HG02571 (cell line): Measurements from ENCODE around the gene SLC25A44.
"Not testable (repeated sequence)": the region's sequence is repeated elsewhere in the genome, so short reads cannot be mapped to it uniquely, and the experiment has no call there.

Experiments used
- ATAC-seq: cut with Tn5 transposase; IDR thresholded peaks from one replicate; pipeline ENCODE4 v1.9.1; 2021; ENCODE audit warnings: mild to moderate bottlenecking, moderate library complexity; ENCODE audit not compliant: unreplicated experiment

Gene SLC25A44

GRCh38 chr1:156198831-156199349, 5.0 kb downstream of the SLC25A44 start:
- peak; percentile 48 for ATAC-seq

GRCh38 chr1:156200044-156200443, 6.1 kb downstream of the SLC25A44 start:
- ATAC-seq: no peak

GRCh38 chr1:156203331-156203730, 9.4 kb downstream of the SLC25A44 start:
- no peak for ATAC-seq

- no peak for ATAC-seq
These were observed 10.8 kb downstream of the SLC25A44 start for GRCh38 chr1:156204686-156205085.

DNA sequence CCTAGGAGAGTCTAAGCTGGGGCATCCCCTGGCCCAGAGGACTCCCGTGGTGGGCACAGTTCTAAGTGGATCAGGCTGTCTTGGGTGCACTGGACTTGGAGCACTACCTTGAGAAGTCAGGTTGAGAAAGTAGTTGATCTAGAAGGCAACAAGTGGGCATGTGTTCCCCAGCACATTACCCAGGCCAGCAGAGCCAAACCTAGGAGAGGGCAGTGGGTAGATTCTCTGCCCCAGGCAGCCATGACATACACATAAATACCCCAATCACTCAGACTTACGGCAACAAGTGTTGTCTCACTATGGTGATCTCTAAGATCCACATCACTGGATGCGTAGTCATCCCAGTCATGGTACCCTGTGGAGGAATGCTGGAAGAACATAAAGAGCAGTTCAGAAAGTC, 17.3 kb downstream of the SLC25A44 start:
- no peak for ATAC-seq

- ATAC-seq: no peak
These were observed 18.2 kb downstream of the SLC25A44 start for GRCh38 chr1:156212130-156212529.

DNA sequence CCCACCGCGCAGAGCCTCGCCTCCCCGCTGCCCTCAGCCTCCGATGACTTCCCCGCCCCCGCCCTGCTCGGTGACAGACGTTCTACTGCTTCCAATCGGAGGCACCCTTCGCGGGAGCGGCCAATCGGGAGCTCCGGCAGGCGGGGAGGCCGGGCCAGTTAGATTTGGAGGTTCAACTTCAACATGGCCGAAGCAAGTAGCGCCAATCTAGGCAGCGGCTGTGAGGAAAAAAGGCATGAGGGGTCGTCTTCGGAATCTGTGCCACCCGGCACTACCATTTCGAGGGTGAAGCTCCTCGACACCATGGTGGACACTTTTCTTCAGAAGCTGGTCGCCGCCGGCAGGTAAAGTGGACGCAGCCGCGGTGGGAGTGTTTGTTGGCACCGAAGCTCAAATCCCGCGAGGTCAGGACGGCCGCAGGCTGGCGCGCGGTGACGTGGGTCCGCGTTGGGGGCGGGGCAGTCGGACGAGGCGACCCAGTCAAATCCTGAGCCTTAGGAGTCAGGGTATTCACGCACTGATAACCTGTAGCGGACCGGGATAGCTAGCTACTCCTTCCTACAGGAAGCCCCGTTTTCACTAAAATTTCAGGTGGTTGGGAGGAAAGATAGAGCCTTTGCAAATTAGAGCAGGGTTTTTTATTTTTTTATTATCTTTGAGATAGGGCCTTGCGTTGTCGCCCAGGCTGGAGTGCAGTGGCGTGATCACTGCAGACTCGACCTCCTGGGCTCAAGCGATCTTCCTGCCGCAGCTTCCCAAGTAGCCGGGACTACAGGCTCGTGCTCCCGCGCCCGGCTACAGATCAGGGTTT, 19.1 kb downstream of the SLC25A44 start, which contains the start of gene PMF1:
Gene PMF1 (plus strand): TSS at position 175 of the 811 bp plus-strand sequence. CDS start 9 bp downstream, at position 184.
- peak; percentile 90 for ATAC-seq

DNA sequence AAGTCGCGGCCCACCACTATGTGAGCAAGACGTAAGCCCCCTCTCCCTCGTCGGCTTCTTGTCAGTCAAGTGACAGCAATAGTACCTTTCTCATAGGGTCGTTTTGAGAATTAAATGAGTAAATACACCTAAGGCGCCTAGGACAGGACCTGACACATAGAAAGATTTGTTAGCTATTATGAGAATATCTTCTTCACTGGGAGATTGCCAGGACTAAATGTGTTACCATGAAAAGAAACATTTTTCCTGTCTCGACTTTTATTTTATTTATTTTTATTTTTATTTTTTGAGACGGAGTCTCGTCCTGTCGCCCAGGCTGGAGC, 19.7 kb downstream of the SLC25A44 start:
- no peak for ATAC-seq

GRCh38 chr1:156214024-156214748, 20.3 kb downstream of the SLC25A44 start:
- no peak for ATAC-seq

DNA sequence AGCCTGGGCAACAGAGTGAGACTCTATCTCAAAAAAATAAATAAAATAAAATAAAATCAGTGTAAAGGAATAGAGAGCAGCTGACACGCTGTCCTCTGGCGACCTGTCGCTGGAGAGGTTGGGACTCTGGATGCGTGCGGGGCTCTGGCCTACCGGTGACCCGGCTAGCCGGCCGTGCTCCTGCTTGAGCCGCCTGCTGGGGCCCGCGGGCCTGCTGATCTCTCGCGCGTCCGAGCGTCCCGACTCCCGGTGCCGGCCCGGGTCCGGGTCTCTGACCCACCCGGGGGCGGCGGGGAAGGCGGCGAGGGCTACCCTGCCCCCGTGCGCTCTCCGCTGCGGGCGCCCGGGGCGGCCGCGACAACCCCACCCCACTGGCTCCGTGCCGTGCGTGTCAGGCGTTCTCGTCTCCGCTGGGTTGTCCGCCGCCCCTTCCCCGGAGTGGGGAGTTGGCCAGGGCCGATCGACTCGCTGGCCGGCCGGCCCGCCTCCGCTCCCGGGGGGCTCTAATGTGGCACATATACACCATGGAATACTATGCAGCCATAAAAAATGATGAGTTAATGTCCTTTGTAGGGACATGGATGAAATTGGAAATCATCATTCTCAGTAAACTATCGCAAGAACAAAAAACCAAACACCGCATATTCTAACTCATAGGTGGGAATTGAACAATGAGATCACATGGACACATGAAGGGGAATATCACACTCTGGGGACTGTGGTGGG, 22.6 kb downstream of the SLC25A44 start:
- not testable (repeated sequence) for ATAC-seq

GRCh38 chr1:156217871-156218270, 24.0 kb downstream of the SLC25A44 start:
- ATAC-seq: no peak

DNA sequence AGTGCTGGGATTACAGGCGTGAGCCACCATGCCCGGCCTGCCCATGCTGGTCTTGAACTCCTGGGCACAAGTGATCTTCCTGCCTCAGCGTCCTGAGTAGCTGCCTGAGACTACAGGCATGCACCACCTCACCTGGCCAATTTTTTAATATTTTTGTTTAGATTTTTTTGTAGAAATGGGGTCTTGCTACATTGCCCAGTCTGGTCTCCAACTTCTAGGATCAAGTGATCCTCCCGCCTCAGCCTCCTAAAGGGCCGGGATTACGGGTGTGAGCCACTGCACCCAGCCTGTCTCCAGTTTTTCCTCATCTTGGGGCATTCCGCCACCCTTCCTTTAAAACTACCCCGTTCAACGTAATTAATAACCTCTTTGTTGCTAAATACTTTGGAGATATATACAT, 26.3 kb downstream of the SLC25A44 start:
- no peak for ATAC-seq

DNA sequence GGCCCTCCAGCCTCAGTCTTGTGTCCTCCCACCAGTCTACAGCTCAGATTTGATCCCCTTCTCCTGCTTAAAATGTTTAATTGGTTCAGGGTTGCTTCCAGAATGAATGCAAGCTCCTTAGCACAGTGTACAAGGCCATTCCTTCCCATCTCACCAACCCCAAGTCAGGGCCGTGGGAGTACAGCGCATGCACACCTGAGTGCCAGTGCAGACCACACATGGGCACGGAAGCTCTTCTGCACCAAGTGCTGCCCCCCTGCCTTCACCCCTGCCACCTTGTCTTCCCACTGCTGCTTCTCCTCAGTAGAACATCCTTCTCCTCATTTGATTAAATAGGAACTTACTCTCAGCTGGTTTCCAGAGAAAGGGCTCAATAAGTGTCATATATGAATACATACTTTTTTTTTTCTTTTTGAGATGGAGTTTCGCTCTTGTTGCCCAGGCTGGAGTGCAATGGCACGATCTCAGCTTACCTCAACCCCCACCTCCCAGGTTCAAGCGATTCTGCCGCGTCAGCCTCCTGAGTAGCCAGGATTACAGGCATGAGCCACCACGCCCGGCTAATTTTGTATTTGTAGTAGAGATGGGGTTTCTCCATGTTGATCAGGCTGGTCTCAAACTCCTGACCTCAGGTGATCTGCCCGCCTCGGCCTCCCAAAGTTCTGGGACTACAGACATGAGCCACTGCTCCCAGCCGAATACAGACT, 28.2 kb downstream of the SLC25A44 start:
- ATAC-seq: no peak

- ATAC-seq: no peak
These were observed 31.7 kb downstream of the SLC25A44 start for GRCh38 chr1:156225677-156226014.

DNA sequence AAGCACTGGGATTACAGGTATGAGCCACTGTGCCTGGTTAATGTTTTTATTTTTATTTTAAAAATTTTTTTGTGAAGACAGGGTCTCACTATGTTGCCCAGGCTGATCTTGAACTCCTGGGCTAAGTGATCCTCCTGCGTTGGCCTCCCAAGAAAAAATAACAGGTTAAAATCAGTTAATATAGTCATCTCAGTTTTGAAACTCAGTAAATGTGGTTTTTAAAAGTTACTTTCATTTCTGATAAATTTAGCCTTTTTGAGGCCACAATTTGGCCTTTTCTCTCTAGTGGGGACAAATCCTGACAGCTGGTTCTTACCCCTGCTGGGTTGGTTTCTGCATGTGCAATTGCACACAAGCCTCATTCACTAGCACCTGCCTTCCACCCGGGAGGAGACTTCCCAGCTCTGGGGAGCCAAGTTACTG, 32.2 kb downstream of the SLC25A44 start:
- ATAC-seq: peak; percentile 73

DNA sequence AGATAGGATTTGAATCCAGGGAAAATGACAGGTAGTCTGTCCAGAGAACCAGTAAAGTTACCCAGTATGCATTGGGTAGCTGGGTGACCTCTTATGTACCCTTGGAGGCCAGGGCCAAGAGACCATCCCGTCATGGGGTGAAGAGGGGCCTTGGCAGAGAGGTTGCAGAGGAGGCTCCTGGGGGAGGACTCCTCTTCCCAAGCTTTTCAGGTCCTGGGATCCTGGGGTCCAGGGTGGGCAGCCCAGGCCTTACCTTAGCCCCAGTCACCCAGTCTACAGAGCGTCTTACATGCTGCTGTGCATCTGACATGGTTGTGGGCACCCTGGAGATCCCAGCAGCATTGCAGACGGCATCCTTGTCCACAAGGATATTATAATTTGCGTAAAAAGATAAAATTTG, 32.9 kb downstream of the SLC25A44 start:
- no peak for ATAC-seq

- no peak for ATAC-seq
These were observed 34.6 kb downstream of the SLC25A44 start for GRCh38 chr1:156228501-156228900.

- no peak for ATAC-seq
These were observed 36.0 kb downstream of the SLC25A44 start for GRCh38 chr1:156229809-156230472.

GRCh38 chr1:156230473-156230837, 36.6 kb downstream of the SLC25A44 start:
- ATAC-seq: no peak

- no peak for ATAC-seq
These were observed 38.4 kb downstream of the SLC25A44 start for GRCh38 chr1:156232201-156232894.
